Endothelial cell (in vitro differentiated cells): Measurements from ENCODE around the gene LEP. TPM values are rescaled to one million over a fixed set of nuclear protein-coding genes. Genes with fewer than 3 reads are reported as not detected.

Source experiments
- DNase-seq: peaks from one replicate; pipeline ENCODE4 v3.0.0; 2021; ENCODE audit warnings: low spot score
- H3K27ac Mint-ChIP-seq: one replicate; pipeline ENCODE4 v1.8.0; 2021; ENCODE audit warnings: mixed read lengths, inconsistent platforms; ENCODE audit not compliant: unreplicated experiment
- H3K27me3 Mint-ChIP-seq: one replicate; pipeline ENCODE4 v1.8.0; 2021; ENCODE audit warnings: mild to moderate bottlenecking, moderate library complexity, mixed read lengths, inconsistent platforms; ENCODE audit not compliant: unreplicated experiment
- H3K36me3 Mint-ChIP-seq: one replicate; pipeline ENCODE4 v1.8.0; 2021; ENCODE audit warnings: mild to moderate bottlenecking, low read depth, mixed read lengths, inconsistent platforms; ENCODE audit not compliant: unreplicated experiment
- H3K4me1 Mint-ChIP-seq: one replicate; pipeline ENCODE4 v1.8.0; 2021; ENCODE audit warnings: mild to moderate bottlenecking, mixed read lengths, inconsistent platforms; ENCODE audit not compliant: unreplicated experiment
- H3K4me3 Mint-ChIP-seq: one replicate; pipeline ENCODE4 v1.8.0; 2021; ENCODE audit warnings: mild to moderate bottlenecking, mixed read lengths, inconsistent platforms; ENCODE audit not compliant: unreplicated experiment
- H3K9me3 Mint-ChIP-seq: one replicate; pipeline ENCODE4 v1.8.0; 2021; ENCODE audit warnings: mixed read lengths, inconsistent platforms; ENCODE audit not compliant: unreplicated experiment
- CTCF ChIP-seq: fragments of 200-600 bp; sonication (generic); IDR thresholded peaks from one replicate; pipeline ENCODE4 v1.5.0; 2021; ENCODE audit warnings: antibody characterized with exemption; ENCODE audit not compliant: unreplicated experiment
- total RNA-seq: library from RNA; stranded (reverse); fragmentation: NEBNext Ultra II Directional; extraction: Animal tissue kit (Norgen Biotek cat#: 25700); gene quantifications from one replicate; pipeline ENCODE4 v1.2.1, GENCODE V29; 2021; ENCODE audit not compliant: unreplicated experiment

LEP gene
- total RNA-seq, 1 donor from 2014 or later: not detected

GRCh38 chr7:128206747-128207500, 34.2 kb upstream of the LEP start:
- H3K27ac Mint-ChIP-seq: no peak overlapping the region
- no peak for DNase-seq
- H3K4me1 Mint-ChIP-seq: peaks cover 19% of the 10 kb centered on the region
- TF ChIP-seq CTCF: no peak
- peaks cover 15% of the 10 kb centered on the region for H3K27me3 Mint-ChIP-seq
- no peaks in the 10 kb centered on the region for H3K36me3 Mint-ChIP-seq
- no peak overlapping the region for H3K4me3 Mint-ChIP-seq
- H3K9me3 Mint-ChIP-seq: no peaks in the 10 kb centered on the region

GRCh38 chr7:128207609-128208008, 33.5 kb upstream of the LEP start:
- no peaks in the 10 kb centered on the region for H3K9me3 Mint-ChIP-seq
- no peak for DNase-seq

GRCh38 chr7:128209229-128210035, 31.6 kb upstream of the LEP start:
- peaks cover 12% of the 10 kb centered on the region for H3K4me1 Mint-ChIP-seq
- peaks cover 18% of the 10 kb centered on the region for H3K27me3 Mint-ChIP-seq
- H3K27ac Mint-ChIP-seq: no peak overlapping the region

More at GRCh38 chr7:128207609-128208008, 33.5 kb upstream of the LEP start:
- Mint-ChIP-seq H3K27me3 (peaks cover 15% of the 10 kb centered on the region), H3K4me3 (no peak overlapping the region), H3K27ac (no peak overlapping the region), H3K36me3 (no peaks in the 10 kb centered on the region), H3K4me1 (peaks cover 18% of the 10 kb centered on the region)
- no peak for TF ChIP-seq CTCF

GRCh38 chr7:128210036-128210347, 31.1 kb upstream of the LEP start:
- H3K27me3 Mint-ChIP-seq: peaks cover 14% of the 10 kb centered on the region
- H3K9me3 Mint-ChIP-seq: no peaks in the 10 kb centered on the region
- no peaks in the 10 kb centered on the region for H3K36me3 Mint-ChIP-seq
- no peak overlapping the region for H3K27ac Mint-ChIP-seq
- no peak for DNase-seq
- TF ChIP-seq CTCF: peak; percentile 22
- no peak overlapping the region for H3K4me3 Mint-ChIP-seq
- H3K4me1 Mint-ChIP-seq: peaks cover 9% of the 10 kb centered on the region

More at GRCh38 chr7:128209229-128210035, 31.6 kb upstream of the LEP start:
- H3K4me3 Mint-ChIP-seq: no peak overlapping the region
- no peaks in the 10 kb centered on the region for H3K36me3 Mint-ChIP-seq
- peak; percentile 78 for DNase-seq
- H3K9me3 Mint-ChIP-seq: no peaks in the 10 kb centered on the region
- peak; percentile 97 for TF ChIP-seq CTCF
